ENCODE results near the gene NDUFAF5. TPM values are rescaled to one million over a fixed set of nuclear protein-coding genes. Genes with fewer than 3 reads are reported as not detected.

NDUFAF5 gene
- total and polyA plus RNA-seq, 2 of the 8 experiments (the other 6 are each of a cell fraction or from before 2014, with no cell fraction given) = 11.8 to 32.3 TPM

DNA sequence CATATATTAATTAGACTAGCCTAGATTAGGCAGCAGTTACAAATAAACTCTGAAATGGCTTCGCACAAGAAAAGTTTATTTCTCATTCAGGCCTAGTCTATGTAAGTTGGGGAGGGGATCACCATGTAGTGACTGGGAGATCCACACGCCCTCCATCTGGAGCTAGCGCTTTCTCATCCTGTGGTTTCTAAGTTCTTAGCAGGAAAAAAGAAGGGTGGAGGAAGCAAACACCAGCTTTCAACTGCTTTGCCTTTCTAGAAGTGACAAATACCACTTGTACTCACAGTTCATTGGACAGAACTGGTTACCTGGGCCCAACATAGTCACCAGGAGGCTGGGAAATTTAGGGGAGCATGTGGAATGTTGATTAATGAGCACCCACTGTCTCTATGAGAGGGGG lies 46.6 kb downstream of the NDUFAF5 start (continued):
- TF ChIP-seq SUZ12 (IDR thresholded peaks at IDR 0.05; ENCODE audit: low read length) (no peak), CHD2 (IDR thresholded peaks at IDR 0.05; ENCODE audit: low read length) (no peak), ATF3 (IDR thresholded peaks at IDR 0.05; ENCODE audit: insufficient read depth, low read depth, low read length) (no peak), TEAD4 (IDR thresholded peaks at IDR 0.05; ENCODE audit: low read depth, low read length) (no peak), HDAC6 (IDR thresholded peaks at IDR 0.05; ENCODE audit: low read depth, low read length) (no peak), CEBPB (IDR thresholded peaks at IDR 0.05; ENCODE audit: low read depth, low read length) (no peak), RNF2 (IDR thresholded peaks at IDR 0.05; ENCODE audit: borderline replicate concordance, low read depth, low read length, missing control alignments, poor library complexity, severe bottlenecking) (no peak), SIRT6 (IDR thresholded peaks at IDR 0.05; ENCODE audit: low read length) (no peak), CHD1 (IDR thresholded peaks at IDR 0.05; ENCODE audit: low read depth, low read length) (no peak), SAP30 (IDR thresholded peaks at IDR 0.05; ENCODE audit: insufficient read depth, insufficient replicate concordance, low read length) (no peak)
